Measurements from ENCODE around the gene LRRC46.

LRRC46 gene

DNA sequence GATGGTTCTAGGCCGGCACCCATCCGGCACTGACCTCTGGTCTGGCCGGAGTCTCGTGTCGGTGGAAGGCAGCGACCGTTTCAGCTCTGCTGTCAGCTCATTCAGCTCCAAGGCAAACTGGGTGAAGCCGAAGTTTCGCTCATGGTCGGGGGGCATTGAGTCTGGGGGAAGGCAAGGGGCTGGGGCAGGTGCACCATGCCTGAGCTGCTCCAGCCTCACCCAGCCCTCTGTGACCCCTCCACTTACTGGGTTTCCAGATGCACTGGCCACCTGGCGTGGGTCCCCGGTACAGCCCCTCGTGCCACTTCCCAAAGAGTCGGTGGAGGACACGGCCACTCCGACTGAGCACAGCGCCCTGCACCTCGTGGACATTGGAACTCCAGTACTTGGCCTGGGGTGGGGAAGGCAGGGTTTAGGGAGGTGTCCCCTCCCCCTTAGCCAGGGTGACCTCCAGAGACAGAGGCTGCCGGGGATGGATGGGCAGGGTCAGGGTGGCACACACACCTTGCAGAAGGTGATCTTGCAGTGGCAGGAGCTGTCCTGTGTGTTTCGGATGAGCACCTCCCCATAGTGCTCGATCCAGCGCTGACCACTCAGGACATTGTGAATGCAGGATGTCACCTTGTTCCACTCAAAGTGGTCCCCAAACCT lies 22.5 kb upstream of the LRRC46 start:
- TF ChIP-seq POLR2A (IDR thresholded peaks at IDR 0.05; ENCODE audit: low read depth, low read length), result no peak
- no peak for TF ChIP-seq POU2F2 (IDR thresholded peaks at IDR 0.05; ENCODE audit: low read depth, low read length)
- TF ChIP-seq POLR2AphosphoS5 (IDR thresholded peaks at IDR 0.05; ENCODE audit: low read depth, low read length), result no peak
- TF ChIP-seq PAX5 (IDR thresholded peaks at IDR 0.05; ENCODE audit: insufficient read depth, low read length, severe bottlenecking), result no peak
- TF ChIP-seq TAF1 (IDR thresholded peaks at IDR 0.05; ENCODE audit: low read depth, low read length), result no peak
- no peak for TF ChIP-seq SPI1 (IDR thresholded peaks at IDR 0.05; ENCODE audit: low read depth, low read length)
- DNase-seq (ENCODE audit: insufficient read length, low spot score) (no peak), FAIRE-seq (no peak)

DNA sequence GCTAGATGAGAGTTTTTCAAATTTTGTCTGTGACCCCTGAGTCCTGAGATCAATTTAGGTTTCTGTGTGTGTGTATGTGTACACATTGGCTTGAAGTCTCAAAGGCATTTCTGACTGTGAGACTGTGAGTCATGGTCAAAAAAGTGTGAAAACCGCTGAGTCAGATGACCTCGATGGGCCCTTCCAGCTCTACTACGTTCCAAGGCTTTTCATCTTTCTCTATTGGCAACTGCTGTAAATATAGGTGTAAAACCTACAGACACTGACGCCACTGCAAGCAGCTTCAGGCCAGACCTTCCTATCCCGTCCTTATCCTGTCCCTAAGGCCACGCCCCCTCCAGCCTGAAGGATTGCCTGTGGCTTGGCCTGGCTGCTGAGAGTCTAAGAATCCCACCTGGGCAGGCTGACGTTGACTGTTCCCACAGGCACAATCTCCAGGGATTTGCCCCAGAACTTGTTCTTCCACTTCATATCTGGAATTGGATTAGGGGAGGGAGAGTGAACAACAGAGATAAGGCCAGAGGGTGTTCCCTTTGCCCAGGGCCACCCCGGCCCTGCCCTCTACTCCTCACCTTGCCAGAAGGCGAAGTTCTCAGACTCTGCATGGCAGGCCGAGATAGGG lies 21.2 kb upstream of the LRRC46 start:
- DNase-seq (ENCODE audit: insufficient read length, low spot score) (no peak), FAIRE-seq (no peak)
- TF ChIP-seq TAF1 (IDR thresholded peaks at IDR 0.05; ENCODE audit: low read depth, low read length), result no peak
- no peak for TF ChIP-seq PAX5 (IDR thresholded peaks at IDR 0.05; ENCODE audit: insufficient read depth, low read length, severe bottlenecking)
- no peak for TF ChIP-seq POLR2A (IDR thresholded peaks at IDR 0.05; ENCODE audit: low read depth, low read length)
- TF ChIP-seq SPI1 (IDR thresholded peaks at IDR 0.05; ENCODE audit: low read depth, low read length), result no peak
- TF ChIP-seq POU2F2 (IDR thresholded peaks at IDR 0.05; ENCODE audit: low read depth, low read length), result no peak
- TF ChIP-seq POLR2AphosphoS5 (IDR thresholded peaks at IDR 0.05; ENCODE audit: low read depth, low read length), result no peak

DNA sequence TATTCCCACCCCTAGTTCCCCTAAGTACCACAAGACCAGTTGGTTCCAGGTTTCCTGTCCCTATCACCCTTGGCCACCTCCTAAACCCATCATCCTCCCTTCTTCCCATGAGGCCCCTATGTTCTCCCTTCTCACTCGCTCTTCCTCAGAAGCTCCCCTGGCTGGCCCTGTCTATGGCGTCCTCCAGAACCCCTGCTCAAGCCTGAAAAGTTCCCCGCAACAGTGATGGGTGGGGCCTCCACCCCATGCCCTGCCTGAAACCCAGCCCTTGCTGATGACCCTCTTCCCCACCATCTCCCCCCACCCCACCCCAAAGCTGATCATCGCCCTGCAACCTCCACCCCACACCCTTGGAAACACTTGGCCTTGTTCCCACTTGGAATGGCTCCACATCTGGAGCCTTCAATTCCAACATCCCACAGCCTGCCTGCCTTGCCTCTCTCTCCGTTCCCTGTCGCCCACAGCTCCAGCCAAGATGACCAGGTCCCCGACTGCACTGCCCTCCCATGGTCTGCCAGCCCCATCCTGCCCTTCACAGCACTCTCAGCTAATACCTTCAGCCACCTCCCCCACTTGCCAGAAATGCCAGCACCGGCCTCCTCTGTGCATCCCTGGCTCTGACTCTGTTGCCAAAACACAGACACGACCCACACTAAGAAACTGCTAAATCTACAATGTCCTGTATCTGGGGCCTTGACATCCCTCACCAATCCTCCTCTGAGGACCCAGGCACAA lies 20.4 kb upstream of the LRRC46 start:
- no peak for FAIRE-seq
- TF ChIP-seq SPI1 (IDR thresholded peaks at IDR 0.05; ENCODE audit: low read depth, low read length), result no peak
- no peak for TF ChIP-seq PAX5 (IDR thresholded peaks at IDR 0.05; ENCODE audit: insufficient read depth, low read length, severe bottlenecking)
- TF ChIP-seq POU2F2 (IDR thresholded peaks at IDR 0.05; ENCODE audit: low read depth, low read length), result no peak
- TF ChIP-seq TAF1 (IDR thresholded peaks at IDR 0.05; ENCODE audit: low read depth, low read length), result no peak
- TF ChIP-seq POLR2AphosphoS5 (IDR thresholded peaks at IDR 0.05; ENCODE audit: low read depth, low read length), result no peak
- TF ChIP-seq POLR2A (IDR thresholded peaks at IDR 0.05; ENCODE audit: low read depth, low read length), result no peak
- no peak for DNase-seq (ENCODE audit: insufficient read length, low spot score)

GRCh38 chr17:47811709-47812108 lies 19.8 kb upstream of the LRRC46 start:
- FAIRE-seq, result no peak

DNA sequence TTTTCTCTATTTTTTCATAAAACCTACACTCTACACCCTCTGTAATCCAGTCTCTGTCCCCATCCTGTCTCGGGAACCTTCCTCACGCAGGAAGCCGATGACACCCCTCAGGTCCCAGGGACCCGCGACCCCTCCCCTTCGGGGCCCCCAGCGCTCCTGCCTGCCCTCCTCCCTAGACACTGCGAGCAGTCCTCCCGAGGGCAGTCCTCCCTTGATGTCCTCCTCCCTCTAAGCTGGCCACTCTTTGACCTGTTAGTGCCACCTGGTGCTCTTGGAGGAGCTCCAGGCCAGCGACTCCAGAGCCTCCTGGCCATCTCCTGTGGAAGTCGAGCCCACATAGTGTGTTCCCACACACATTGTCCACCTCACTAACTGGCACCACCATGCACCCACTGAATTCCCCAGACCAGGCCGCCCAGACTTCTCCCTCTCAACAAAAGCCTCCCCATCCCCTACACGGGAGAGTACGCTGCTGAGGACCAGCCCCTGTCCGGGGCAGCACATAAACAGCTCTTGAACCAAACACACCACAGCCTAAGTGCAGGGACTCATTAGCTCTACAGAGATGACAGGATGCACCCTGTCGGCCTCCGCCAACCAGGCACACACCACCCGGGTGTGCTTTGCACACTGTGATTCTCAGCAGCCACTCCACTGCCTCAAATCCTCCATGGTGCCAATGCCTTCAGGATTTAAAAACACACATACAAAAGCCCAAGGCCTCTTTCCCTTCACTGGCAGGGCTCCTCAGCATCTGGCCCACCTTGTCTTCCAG lies 19.1 kb upstream of the LRRC46 start:
- TF ChIP-seq PAX5 (IDR thresholded peaks at IDR 0.05; ENCODE audit: insufficient read depth, low read length, severe bottlenecking) (no peak), POLR2A (IDR thresholded peaks at IDR 0.05; ENCODE audit: low read depth, low read length) (no peak), SPI1 (IDR thresholded peaks at IDR 0.05; ENCODE audit: low read depth, low read length) (no peak), TAF1 (IDR thresholded peaks at IDR 0.05; ENCODE audit: low read depth, low read length) (no peak)
- no peak for DNase-seq (ENCODE audit: insufficient read length, low spot score)
- FAIRE-seq, result no peak

More at GRCh38 chr17:47811709-47812108, 19.8 kb upstream of the LRRC46 start:
- no peak for DNase-seq (ENCODE audit: insufficient read length, low spot score)
- TF ChIP-seq POLR2A (IDR thresholded peaks at IDR 0.05; ENCODE audit: low read depth, low read length) (no peak), POU2F2 (IDR thresholded peaks at IDR 0.05; ENCODE audit: low read depth, low read length) (no peak), PAX5 (IDR thresholded peaks at IDR 0.05; ENCODE audit: insufficient read depth, low read length, severe bottlenecking) (no peak), TAF1 (IDR thresholded peaks at IDR 0.05; ENCODE audit: low read depth, low read length) (no peak), SPI1 (IDR thresholded peaks at IDR 0.05; ENCODE audit: low read depth, low read length) (no peak), POLR2AphosphoS5 (IDR thresholded peaks at IDR 0.05; ENCODE audit: low read depth, low read length) (no peak)

DNA sequence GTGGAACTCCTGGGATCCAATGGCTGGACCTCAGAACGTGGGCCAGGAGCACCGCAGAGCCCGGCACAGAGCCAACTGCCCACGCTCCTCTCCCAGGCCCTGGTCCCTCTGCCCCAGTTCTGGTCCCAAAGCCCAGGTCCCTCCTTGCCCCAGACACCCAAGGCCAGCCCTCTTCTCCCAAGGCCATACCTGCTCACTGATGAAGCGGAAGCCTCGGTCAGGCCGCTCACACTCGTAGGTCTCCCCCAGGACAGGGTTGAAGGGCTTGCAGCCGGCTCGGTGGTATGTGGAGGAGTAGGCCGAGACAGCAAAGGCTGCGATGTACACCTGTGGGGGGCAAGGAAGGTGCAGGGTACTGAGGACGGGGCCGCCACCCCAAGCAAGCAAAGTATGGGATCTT lies 18.4 kb upstream of the LRRC46 start:
- no peak for DNase-seq (ENCODE audit: insufficient read length, low spot score)
- FAIRE-seq, result no peak
- no peak for TF ChIP-seq POLR2AphosphoS5 (IDR thresholded peaks at IDR 0.05; ENCODE audit: low read depth, low read length)
- no peak for TF ChIP-seq SPI1 (IDR thresholded peaks at IDR 0.05; ENCODE audit: low read depth, low read length)
- TF ChIP-seq POU2F2 (IDR thresholded peaks at IDR 0.05; ENCODE audit: low read depth, low read length), result no peak
- TF ChIP-seq PAX5 (IDR thresholded peaks at IDR 0.05; ENCODE audit: insufficient read depth, low read length, severe bottlenecking), result no peak
- no peak for TF ChIP-seq POLR2A (IDR thresholded peaks at IDR 0.05; ENCODE audit: low read depth, low read length)
- no peak for TF ChIP-seq TAF1 (IDR thresholded peaks at IDR 0.05; ENCODE audit: low read depth, low read length)

DNA sequence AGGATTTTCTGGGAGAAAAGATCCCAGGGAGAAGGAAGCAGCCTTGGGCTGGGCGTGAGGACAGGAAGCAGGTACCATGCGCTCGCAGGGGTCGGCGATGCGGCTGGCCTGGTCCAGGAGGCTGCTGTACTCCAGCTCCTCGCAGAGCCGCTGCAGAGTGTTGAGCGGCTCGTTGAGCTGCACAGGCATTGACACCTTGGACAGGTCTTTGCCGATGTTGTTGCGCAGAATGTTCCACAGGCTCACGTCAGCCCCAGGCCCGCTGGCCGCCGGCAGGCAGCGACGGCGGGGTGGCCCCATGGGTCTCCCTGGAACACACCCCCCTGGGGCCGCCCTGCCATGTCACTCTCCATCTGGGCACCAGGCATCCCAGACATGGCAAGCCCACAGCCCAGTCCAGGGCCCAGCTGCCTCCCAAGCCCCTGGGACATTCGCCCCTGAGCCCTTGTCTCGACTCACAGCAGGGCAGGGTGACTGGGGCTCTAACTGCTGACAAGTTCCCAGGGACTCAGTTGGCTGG lies 17.9 kb upstream of the LRRC46 start:
- no peak for FAIRE-seq

GRCh38 chr17:47815106-47815918 lies 16.2 kb upstream of the LRRC46 start:
- no peak for TF ChIP-seq SPI1 (IDR thresholded peaks at IDR 0.05; ENCODE audit: low read depth, low read length)
- no peak for TF ChIP-seq PAX5 (IDR thresholded peaks at IDR 0.05; ENCODE audit: insufficient read depth, low read length, severe bottlenecking)
- TF ChIP-seq TAF1 (IDR thresholded peaks at IDR 0.05; ENCODE audit: low read depth, low read length), result no peak
- no peak for TF ChIP-seq POLR2A (IDR thresholded peaks at IDR 0.05; ENCODE audit: low read depth, low read length)
- FAIRE-seq, result no peak
- DNase-seq (ENCODE audit: insufficient read length, low spot score), result no peak

More for the DNA sequence above, 17.9 kb upstream of the LRRC46 start:
- TF ChIP-seq POLR2AphosphoS5 (IDR thresholded peaks at IDR 0.05; ENCODE audit: low read depth, low read length) (no peak), SPI1 (IDR thresholded peaks at IDR 0.05; ENCODE audit: low read depth, low read length) (no peak), PAX5 (IDR thresholded peaks at IDR 0.05; ENCODE audit: insufficient read depth, low read length, severe bottlenecking) (no peak), TAF1 (IDR thresholded peaks at IDR 0.05; ENCODE audit: low read depth, low read length) (no peak), POLR2A (IDR thresholded peaks at IDR 0.05; ENCODE audit: low read depth, low read length) (no peak), POU2F2 (IDR thresholded peaks at IDR 0.05; ENCODE audit: low read depth, low read length) (no peak)
- no peak for DNase-seq (ENCODE audit: insufficient read length, low spot score)

Measured in GM12891 (cell line).